K562 (cell line): ENCODE results near the gene HOXC11. TPM values are rescaled to one million over a fixed set of nuclear protein-coding genes. Genes with fewer than 3 reads are reported as not detected.

Experiments
- CEBPG ChIP-seq, 3 experiments: fragments of 200-800 bp in 1 of 3; sonication (Bioruptor generic) in 1 of 3; sonication (generic) in 1 of 3; formaldehyde crosslinking in 1 of 3; IDR thresholded peaks in 2 of 3; conservative IDR thresholded peaks in 1 of 3; 2 replicates each; pipeline versions ENCODE4 v1.6.1 to v1.8.0; 2016 to 2022; ENCODE audit warnings: missing compliant biosample characterization in 2 of 3, missing genetic modification characterization in 2 of 3, mild to moderate bottlenecking in 1 of 3, missing genetic modification reagents in 1 of 3
- NFXL1 ChIP-seq: fragments of 450-650 bp; formaldehyde crosslinking; IDR thresholded peaks from 2 replicates; pipeline ENCODE4 v1.4.0; 2021; ENCODE audit warnings: mild to moderate bottlenecking
- PTRF ChIP-seq: fragments of 450-650 bp; IDR thresholded peaks from 2 replicates; pipeline ENCODE4 v1.6.1; 2016; ENCODE audit warnings: mild to moderate bottlenecking, missing genetic modification characterization, missing compliant biosample characterization
- RBM25 ChIP-seq: fragments of 200-400 bp; formaldehyde crosslinking; IDR thresholded peaks from 2 replicates; pipeline ENCODE4 v1.6.1; 2018; ENCODE audit warnings: low read length, low read depth, moderate library complexity; ENCODE audit not compliant: severe bottlenecking
- SAFB ChIP-seq: fragments of 200-400 bp; formaldehyde crosslinking; IDR thresholded peaks from 2 replicates; pipeline ENCODE4 v1.6.1; 2017; ENCODE audit warnings: low read depth, low read length, borderline replicate concordance
- SMARCA4 ChIP-seq: fragments of 450-650 bp; IDR thresholded peaks from 2 replicates; pipeline ENCODE4 v1.6.1; 2016
- SMC3 ChIP-seq: conservative IDR thresholded peaks from 2 replicates; pipeline ENCODE4 v1.6.1; 2011; ENCODE audit warnings: low read depth, low read length, improper control_type of control experiment; ENCODE audit not compliant: insufficient read depth
- STAG1 ChIP-seq: sonication (generic); formaldehyde crosslinking; IDR thresholded peaks from 2 replicates; pipeline ENCODE4 v1.5.0; 2020; ENCODE audit warnings: missing genetic modification reagents, borderline replicate concordance
- TCF7 ChIP-seq: sonication (generic); IDR thresholded peaks from 2 replicates; pipeline ENCODE4 v1.6.1; 2016; ENCODE audit warnings: antibody characterized with exemption, borderline replicate concordance
- TEAD4 ChIP-seq, 2 experiments: sonication (generic) in 1 of 2; formaldehyde crosslinking in 1 of 2; IDR thresholded peaks; 2 replicates each; pipeline versions ENCODE4 v1.6.1 to v1.8.0; 2012 to 2022; ENCODE audit warnings: borderline replicate concordance in 1 of 2, inconsistent platforms in 1 of 2, low read length in 1 of 2, mild to moderate bottlenecking in 1 of 2, missing genetic modification reagents in 1 of 2
- YBX1 ChIP-seq: fragments of 450-650 bp; IDR thresholded peaks from 2 replicates; pipeline ENCODE4 v1.7.1; 2016; ENCODE audit warnings: mild to moderate bottlenecking
- ZC3H4 ChIP-seq: sonication (generic); formaldehyde crosslinking; IDR thresholded peaks from 2 replicates; pipeline ENCODE4 v1.9.0; 2021; ENCODE audit warnings: missing genetic modification reagents, borderline replicate concordance
- polyA plus RNA-seq, 8 experiments: library from polyadenylated mRNA; depleted of rRNA in 4 of 8; stranded (reverse) in 5 of 8; unstranded in 3 of 8; fragments of >200 nt; fragmentation: Nextera tagmentation in 2 of 8; fragmentation: Illumina TruSeq in 1 of 8; extraction: Ambion mirVana in 2 of 8; extraction: Trizol in 1 of 8; gene quantifications; 2 replicates each; pipeline versions ENCODE4 v1.2.1 to v1.2.3, GENCODE V29; 2011 to 2014; ENCODE audit warnings: inconsistent platforms in 1 of 8, missing spikeins in 1 of 8
- total RNA-seq, 7 experiments: library from RNA; depleted of rRNA in 6 of 7; stranded (reverse); fragments of >200 nt in 6 of 7; fragmentation: Illumina TruSeq in 2 of 7; extraction: Trizol in 2 of 7; gene quantifications; 2 replicates each; pipeline versions ENCODE4 v1.2.1 to v1.2.3, GENCODE V29; 2011 to 2021; ENCODE audit warnings: low replicate concordance in 1 of 7
- TF ChIP-seq, protein P1 (sequence below): fragments of 200-600 bp; sonication (generic); IDR thresholded peaks from one replicate; pipeline ENCODE4 v1.6.1; 2012; ENCODE audit warnings: mild to moderate bottlenecking, low read depth, low read length, inconsistent platforms
- TF ChIP-seq, protein P2 (sequence below): fragments of 450-650 bp; IDR thresholded peaks from one replicate; pipeline ENCODE4 v1.6.1; 2018; ENCODE audit warnings: mild to moderate bottlenecking, moderate library complexity; ENCODE audit not compliant: partially characterized antibody

The HOXC11 gene
- total and polyA plus RNA-seq, 9 of the 15 experiments (the other 6 are each of a cell fraction or from before 2014, with no cell fraction given): not detected

DNA sequence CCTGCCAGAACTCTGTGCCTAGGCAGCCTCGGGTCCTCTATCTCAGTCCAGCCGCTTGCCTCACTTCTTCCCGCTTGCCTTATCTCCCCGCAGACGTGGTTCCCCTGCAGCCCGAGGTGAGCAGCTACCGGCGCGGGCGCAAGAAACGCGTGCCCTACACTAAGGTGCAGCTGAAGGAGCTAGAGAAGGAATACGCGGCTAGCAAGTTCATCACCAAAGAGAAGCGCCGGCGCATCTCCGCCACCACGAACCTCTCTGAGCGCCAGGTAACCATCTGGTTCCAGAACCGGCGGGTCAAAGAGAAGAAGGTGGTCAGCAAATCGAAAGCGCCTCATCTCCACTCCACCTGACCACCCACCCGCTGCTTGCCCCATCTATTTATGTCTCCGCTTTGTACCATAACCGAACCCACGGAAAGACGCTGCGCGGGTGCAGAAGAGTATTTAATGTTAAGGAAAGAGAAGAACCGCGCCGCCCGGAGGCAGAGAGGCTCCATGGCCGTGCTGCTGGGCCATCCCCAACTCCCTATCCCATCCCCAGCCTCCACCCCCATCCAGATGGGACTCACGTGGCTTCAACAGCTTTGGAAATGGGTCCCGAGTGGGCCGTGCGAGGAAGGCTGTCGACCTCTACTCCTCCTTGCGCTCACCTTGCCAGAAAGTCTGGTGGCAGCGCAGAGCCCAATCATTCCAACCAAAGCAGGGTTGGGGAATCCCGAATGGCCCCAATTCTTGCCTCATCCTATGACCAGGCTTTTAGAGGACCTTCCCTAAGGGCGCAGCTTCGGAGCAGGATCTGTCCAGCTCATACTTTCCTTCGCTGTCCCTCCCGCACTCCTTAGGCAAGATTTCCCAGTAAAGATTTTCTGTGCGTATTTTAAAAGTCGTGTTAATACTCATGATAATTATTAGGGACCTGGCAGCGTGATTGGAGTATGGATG lies 27.7 kb upstream of the HOXC11 start (continued):
- TF ChIP-seq, protein P1, sequence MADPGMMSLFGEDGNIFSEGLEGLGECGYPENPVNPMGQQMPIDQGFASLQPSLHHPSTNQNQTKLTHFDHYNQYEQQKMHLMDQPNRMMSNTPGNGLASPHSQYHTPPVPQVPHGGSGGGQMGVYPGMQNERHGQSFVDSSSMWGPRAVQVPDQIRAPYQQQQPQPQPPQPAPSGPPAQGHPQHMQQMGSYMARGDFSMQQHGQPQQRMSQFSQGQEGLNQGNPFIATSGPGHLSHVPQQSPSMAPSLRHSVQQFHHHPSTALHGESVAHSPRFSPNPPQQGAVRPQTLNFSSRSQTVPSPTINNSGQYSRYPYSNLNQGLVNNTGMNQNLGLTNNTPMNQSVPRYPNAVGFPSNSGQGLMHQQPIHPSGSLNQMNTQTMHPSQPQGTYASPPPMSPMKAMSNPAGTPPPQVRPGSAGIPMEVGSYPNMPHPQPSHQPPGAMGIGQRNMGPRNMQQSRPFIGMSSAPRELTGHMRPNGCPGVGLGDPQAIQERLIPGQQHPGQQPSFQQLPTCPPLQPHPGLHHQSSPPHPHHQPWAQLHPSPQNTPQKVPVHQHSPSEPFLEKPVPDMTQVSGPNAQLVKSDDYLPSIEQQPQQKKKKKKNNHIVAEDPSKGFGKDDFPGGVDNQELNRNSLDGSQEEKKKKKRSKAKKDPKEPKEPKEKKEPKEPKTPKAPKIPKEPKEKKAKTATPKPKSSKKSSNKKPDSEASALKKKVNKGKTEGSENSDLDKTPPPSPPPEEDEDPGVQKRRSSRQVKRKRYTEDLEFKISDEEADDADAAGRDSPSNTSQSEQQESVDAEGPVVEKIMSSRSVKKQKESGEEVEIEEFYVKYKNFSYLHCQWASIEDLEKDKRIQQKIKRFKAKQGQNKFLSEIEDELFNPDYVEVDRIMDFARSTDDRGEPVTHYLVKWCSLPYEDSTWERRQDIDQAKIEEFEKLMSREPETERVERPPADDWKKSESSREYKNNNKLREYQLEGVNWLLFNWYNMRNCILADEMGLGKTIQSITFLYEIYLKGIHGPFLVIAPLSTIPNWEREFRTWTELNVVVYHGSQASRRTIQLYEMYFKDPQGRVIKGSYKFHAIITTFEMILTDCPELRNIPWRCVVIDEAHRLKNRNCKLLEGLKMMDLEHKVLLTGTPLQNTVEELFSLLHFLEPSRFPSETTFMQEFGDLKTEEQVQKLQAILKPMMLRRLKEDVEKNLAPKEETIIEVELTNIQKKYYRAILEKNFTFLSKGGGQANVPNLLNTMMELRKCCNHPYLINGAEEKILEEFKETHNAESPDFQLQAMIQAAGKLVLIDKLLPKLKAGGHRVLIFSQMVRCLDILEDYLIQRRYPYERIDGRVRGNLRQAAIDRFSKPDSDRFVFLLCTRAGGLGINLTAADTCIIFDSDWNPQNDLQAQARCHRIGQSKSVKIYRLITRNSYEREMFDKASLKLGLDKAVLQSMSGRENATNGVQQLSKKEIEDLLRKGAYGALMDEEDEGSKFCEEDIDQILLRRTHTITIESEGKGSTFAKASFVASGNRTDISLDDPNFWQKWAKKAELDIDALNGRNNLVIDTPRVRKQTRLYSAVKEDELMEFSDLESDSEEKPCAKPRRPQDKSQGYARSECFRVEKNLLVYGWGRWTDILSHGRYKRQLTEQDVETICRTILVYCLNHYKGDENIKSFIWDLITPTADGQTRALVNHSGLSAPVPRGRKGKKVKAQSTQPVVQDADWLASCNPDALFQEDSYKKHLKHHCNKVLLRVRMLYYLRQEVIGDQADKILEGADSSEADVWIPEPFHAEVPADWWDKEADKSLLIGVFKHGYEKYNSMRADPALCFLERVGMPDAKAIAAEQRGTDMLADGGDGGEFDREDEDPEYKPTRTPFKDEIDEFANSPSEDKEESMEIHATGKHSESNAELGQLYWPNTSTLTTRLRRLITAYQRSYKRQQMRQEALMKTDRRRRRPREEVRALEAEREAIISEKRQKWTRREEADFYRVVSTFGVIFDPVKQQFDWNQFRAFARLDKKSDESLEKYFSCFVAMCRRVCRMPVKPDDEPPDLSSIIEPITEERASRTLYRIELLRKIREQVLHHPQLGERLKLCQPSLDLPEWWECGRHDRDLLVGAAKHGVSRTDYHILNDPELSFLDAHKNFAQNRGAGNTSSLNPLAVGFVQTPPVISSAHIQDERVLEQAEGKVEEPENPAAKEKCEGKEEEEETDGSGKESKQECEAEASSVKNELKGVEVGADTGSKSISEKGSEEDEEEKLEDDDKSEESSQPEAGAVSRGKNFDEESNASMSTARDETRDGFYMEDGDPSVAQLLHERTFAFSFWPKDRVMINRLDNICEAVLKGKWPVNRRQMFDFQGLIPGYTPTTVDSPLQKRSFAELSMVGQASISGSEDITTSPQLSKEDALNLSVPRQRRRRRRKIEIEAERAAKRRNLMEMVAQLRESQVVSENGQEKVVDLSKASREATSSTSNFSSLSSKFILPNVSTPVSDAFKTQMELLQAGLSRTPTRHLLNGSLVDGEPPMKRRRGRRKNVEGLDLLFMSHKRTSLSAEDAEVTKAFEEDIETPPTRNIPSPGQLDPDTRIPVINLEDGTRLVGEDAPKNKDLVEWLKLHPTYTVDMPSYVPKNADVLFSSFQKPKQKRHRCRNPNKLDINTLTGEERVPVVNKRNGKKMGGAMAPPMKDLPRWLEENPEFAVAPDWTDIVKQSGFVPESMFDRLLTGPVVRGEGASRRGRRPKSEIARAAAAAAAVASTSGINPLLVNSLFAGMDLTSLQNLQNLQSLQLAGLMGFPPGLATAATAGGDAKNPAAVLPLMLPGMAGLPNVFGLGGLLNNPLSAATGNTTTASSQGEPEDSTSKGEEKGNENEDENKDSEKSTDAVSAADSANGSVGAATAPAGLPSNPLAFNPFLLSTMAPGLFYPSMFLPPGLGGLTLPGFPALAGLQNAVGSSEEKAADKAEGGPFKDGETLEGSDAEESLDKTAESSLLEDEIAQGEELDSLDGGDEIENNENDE: no peak
- no peak for TF ChIP-seq RBM25
- no peak for TF ChIP-seq NFXL1
- TF ChIP-seq TCF7: no peak
- TF ChIP-seq CEBPG (CRISPR knock-in tag; IDR thresholded peaks at IDR 0.05): no peak
- no peak for TF ChIP-seq CEBPG (tag; conservative IDR thresholded peaks at IDR 0.05 in 1 of 2, IDR thresholded peaks at IDR 0.05 in 1 of 2)
- no peak for TF ChIP-seq SMC3
- 0 out of 2 replicates have a peak, but pooled peaks have one; percentile 32 for TF ChIP-seq TEAD4 (IDR thresholded peaks at IDR 0.05; ENCODE audit: low read length)
- no peak for TF ChIP-seq TEAD4 (CRISPR knock-in tag; IDR thresholded peaks at IDR 0.05; ENCODE audit: borderline replicate concordance)
- no peak for TF ChIP-seq YBX1
- no peak for TF ChIP-seq ZC3H4
- no peak for TF ChIP-seq STAG1 (CRISPR knock-in tag)
- TF ChIP-seq SAFB: no peak
- TF ChIP-seq, protein P2, sequence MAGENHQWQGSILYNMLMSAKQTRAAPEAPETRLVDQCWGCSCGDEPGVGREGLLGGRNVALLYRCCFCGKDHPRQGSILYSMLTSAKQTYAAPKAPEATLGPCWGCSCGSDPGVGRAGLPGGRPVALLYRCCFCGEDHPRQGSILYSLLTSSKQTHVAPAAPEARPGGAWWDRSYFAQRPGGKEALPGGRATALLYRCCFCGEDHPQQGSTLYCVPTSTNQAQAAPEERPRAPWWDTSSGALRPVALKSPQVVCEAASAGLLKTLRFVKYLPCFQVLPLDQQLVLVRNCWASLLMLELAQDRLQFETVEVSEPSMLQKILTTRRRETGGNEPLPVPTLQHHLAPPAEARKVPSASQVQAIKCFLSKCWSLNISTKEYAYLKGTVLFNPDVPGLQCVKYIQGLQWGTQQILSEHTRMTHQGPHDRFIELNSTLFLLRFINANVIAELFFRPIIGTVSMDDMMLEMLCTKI: no peak
- no peak for TF ChIP-seq PTRF (tag)
- no peak for TF ChIP-seq SMARCA4
